ENCODE results near the gene PELI2.

- TF ChIP-seq CTCF (conservative IDR thresholded peaks at IDR 0.05 in 1 of 2, IDR thresholded peaks at IDR 0.05 in 1 of 2; ENCODE audit: low read depth in 1 of 2, low read length in 2 of 2) = no peak
- no peak for TF ChIP-seq EZH2 (IDR thresholded peaks at IDR 0.05; ENCODE audit: low read length, missing control alignments)
These were observed 231.7 kb downstream of the PELI2 start for GRCh38 chr14:56349960-56350359.
